HepG2 (cell line): ENCODE measurements around the gene DPM1. TPM values are rescaled to one million over a fixed set of nuclear protein-coding genes. Genes with fewer than 3 reads are reported as not detected.

Source experiments
- ATAC-seq: fragments of 200-7000 bp; cut with Tn5 transposase; 3 replicates; pipeline ENCODE4 v1.9.1; 2020; ENCODE audit warnings: mild to moderate bottlenecking, moderate library complexity
- BruUV-seq: library from RNA; stranded (reverse); fragments of 400-500 nt; replicated peaks from 2 replicates; lab custom pipeline; 2021; lab: Mats Ljungman, UMichigan
- CTCF ChIA-PET: fragments of 300-600 bp; formaldehyde crosslinking; extraction: SDS; loops from one replicate; lab custom pipeline; 2021; ENCODE audit warnings: low total read pairs, inconsistent platforms, low intra/inter-chr PET ratio; lab: Yijun Ruan, JAX
- POLR2A ChIA-PET: fragments of 350-600 bp; sonication (Branson Sonifier 250); formaldehyde crosslinking; loops from one replicate; lab custom pipeline; 2020; ENCODE audit warnings: antibody characterized with exemption, inconsistent platforms; lab: Yijun Ruan, JAX
- DNase-seq: peaks from one replicate; pipeline ENCODE4 v3.0.0-alpha.2; 2015; ENCODE audit warnings: low spot score
- FAIRE-seq: peaks from 3 replicates; lab custom pipeline; 2011; peaks lifted over from hg19 to GRCh38; lab: Jason Lieb, UNC
- H2AFZ ChIP-seq: one replicate; pipeline ENCODE4 v1.6.1; 2011; ENCODE audit warnings: low read length, inconsistent platforms
- H3K27ac ChIP-seq: fragments of 300-600 bp; 3 replicates; pipeline ENCODE4 v1.8.0; 2011; ENCODE audit warnings: mixed run types, mild to moderate bottlenecking, mixed read lengths, low read length, inconsistent platforms; ENCODE audit not compliant: insufficient read depth; ENCODE audit errors: extremely low read length
- H3K27me3 ChIP-seq, 2 experiments: fragments of 200-600 bp in 1 of 2; 2 replicates in 1 of 2; 3 replicates in 1 of 2; pipeline versions ENCODE4 v1.6.0 to v1.8.0; 2011; ENCODE audit warnings: low read length in 2 of 2, mild to moderate bottlenecking in 2 of 2, moderate library complexity in 2 of 2, inconsistent platforms in 1 of 2; ENCODE audit not compliant: insufficient read depth in 2 of 2, control insufficient read depth in 1 of 2
- H3K36me3 ChIP-seq, 2 experiments: fragments of 200-600 bp in 1 of 2; replicated peaks in 1 of 2; 2 replicates in 1 of 2; 3 replicates in 1 of 2; pipeline versions ENCODE4 v1.5.1 to v1.8.0; 2011; ENCODE audit warnings: low read length in 2 of 2, inconsistent platforms in 1 of 2; ENCODE audit not compliant: insufficient read depth in 2 of 2, control insufficient read depth in 1 of 2
- H3K4me1 ChIP-seq: 2 replicates; pipeline ENCODE4 v1.5.1; 2012; ENCODE audit warnings: low read length, inconsistent platforms; ENCODE audit not compliant: insufficient read depth
- H3K4me2 ChIP-seq: 2 replicates; pipeline ENCODE4 v1.6.0; 2011; ENCODE audit warnings: low read depth, low read length, inconsistent platforms
- H3K4me3 ChIP-seq, 3 experiments: fragments of 200-600 bp in 1 of 3; sonication (generic), shearing (Covaris generic) in 1 of 3; replicated peaks in 1 of 3; 2 replicates each; pipeline ENCODE4 v1.5.1; 2011 to 2016; ENCODE audit warnings: low read length in 3 of 3, inconsistent platforms in 2 of 3, low read depth in 2 of 3, mild to moderate bottlenecking in 2 of 3, control low read depth in 1 of 3, mixed read lengths in 1 of 3; ENCODE audit not compliant: insufficient read depth in 1 of 3
- H3K79me2 ChIP-seq: one replicate; pipeline ENCODE4 v1.6.1; 2011; ENCODE audit warnings: low read length, inconsistent platforms; ENCODE audit not compliant: insufficient read depth
- H3K9ac ChIP-seq: 2 replicates; pipeline ENCODE4 v1.6.0; 2011; ENCODE audit warnings: mild to moderate bottlenecking, low read depth, low read length, inconsistent platforms; ENCODE audit not compliant: insufficient read depth
- H3K9me3 ChIP-seq: 2 replicates; pipeline ENCODE4 v1.5.1; 2012; ENCODE audit warnings: mild to moderate bottlenecking, low read length
- H4K20me1 ChIP-seq: 2 replicates; pipeline ENCODE4 v1.6.0; 2011; ENCODE audit warnings: inconsistent platforms, mild to moderate bottlenecking, low read length, moderate library complexity; ENCODE audit not compliant: insufficient read depth
- BCLAF1 ChIP-seq: fragments of 450-650 bp; IDR thresholded peaks from 2 replicates; pipeline ENCODE4 v1.6.1; 2017; ENCODE audit warnings: mild to moderate bottlenecking
- CEBPB ChIP-seq: IDR thresholded peaks from 2 replicates; pipeline ENCODE4 v1.6.1; 2011; ENCODE audit warnings: low read depth, low read length, improper control_type of control experiment, borderline replicate concordance
- CEBPG ChIP-seq: IDR thresholded peaks from 2 replicates; pipeline ENCODE4 v1.6.1; 2016
- DNMT3B ChIP-seq: conservative IDR thresholded peaks from 2 replicates; pipeline ENCODE4 v1.6.1; 2016; ENCODE audit warnings: missing biosample characterization, control low read depth
- HOXD1 ChIP-seq: sonication (generic); formaldehyde crosslinking; IDR thresholded peaks from 2 replicates; pipeline ENCODE4 v1.5.0; 2020; ENCODE audit warnings: missing genetic modification reagents
- MAFK ChIP-seq, 2 experiments: IDR thresholded peaks in 1 of 2; conservative IDR thresholded peaks in 1 of 2; 2 replicates each; pipeline ENCODE4 v1.6.1; 2011; ENCODE audit warnings: improper control_type of control experiment in 2 of 2, low read length in 2 of 2
- NCOR1 ChIP-seq: fragments of 200-600 bp; sonication (generic); IDR thresholded peaks from 2 replicates; pipeline ENCODE4 v1.7.0; 2017; ENCODE audit warnings: antibody characterized with exemption, low read length, borderline replicate concordance
- NFIC ChIP-seq: IDR thresholded peaks from 2 replicates; pipeline ENCODE4 v1.6.1; 2012; ENCODE audit warnings: mild to moderate bottlenecking, low read length, inconsistent platforms
- SMARCC2 ChIP-seq: fragments of 450-650 bp; IDR thresholded peaks from 2 replicates; pipeline ENCODE4 v1.6.1; 2017; ENCODE audit warnings: antibody characterized with exemption, mild to moderate bottlenecking
- TEAD3 ChIP-seq: optimal IDR thresholded peaks from 2 replicates; pipeline ENCODE3; 2016; ENCODE audit warnings: borderline replicate concordance
- ZNF264 ChIP-seq: sonication (generic); formaldehyde crosslinking; IDR thresholded peaks from 2 replicates; pipeline ENCODE4 v1.4.0; 2020; ENCODE audit warnings: missing genetic modification reagents
- ZNF7 ChIP-seq: IDR thresholded peaks from 2 replicates; pipeline ENCODE4 v1.6.1; 2016; ENCODE audit warnings: missing biosample characterization, missing genetic modification reagents
- WGBS: methylation state at CpG from one replicate; pipeline ENCODE4 v1.1.6; 2017; ENCODE audit warnings: low lambda C conversion rate; 5-methylcytosine and 5-hydroxymethylcytosine counted together
- in situ Hi-C: cut with HindIII; loops from 2 replicates; pipeline ENCODE4 v1.10.0; 2017; ENCODE audit warnings: low pct_unique_long_range_greater_than_20kb; ENCODE audit not compliant: extremely low pct_ligation_motif_present
- intact Hi-C: fragments of 100-400 bp; cut with micrococcal nuclease; formaldehyde crosslinking; loops from one replicate; pipeline ENCODE4 v1.10.0; 2022; ENCODE audit not compliant: unreplicated experiment
- polyA plus RNA-seq, 8 experiments: library from polyadenylated mRNA; depleted of rRNA in 3 of 8; stranded (reverse) in 7 of 8; unstranded in 1 of 8; fragments of >200 nt; fragmentation: Illumina TruSeq in 4 of 8; extraction: Trizol in 4 of 8; gene quantifications; 2 replicates each; pipeline versions ENCODE4 v1.2.1 to v1.2.3, GENCODE V29; 2011 to 2016; ENCODE audit warnings: low read depth in 4 of 8, missing spikeins in 1 of 8, mixed read lengths in 1 of 8; ENCODE audit not compliant: insufficient read depth in 1 of 8
- total RNA-seq, 5 experiments: library from RNA; depleted of rRNA; stranded (reverse); fragments of >200 nt; fragmentation: Illumina TruSeq; extraction: Trizol; gene quantifications; 2 replicates each; pipeline ENCODE4 v1.2.3, GENCODE V29; 2016; ENCODE audit warnings: low read depth in 1 of 5
- TF ChIP-seq, protein P1 (sequence below): sonication (generic); formaldehyde crosslinking; conservative IDR thresholded peaks from 2 replicates; pipeline ENCODE4 v1.5.0; 2020; ENCODE audit warnings: missing genetic modification reagents

Gene DPM1
- total and polyA plus RNA-seq, 2 of the 13 experiments (the other 11 are each of a cell fraction or from before 2014, with no cell fraction given) = 83.2 to 161 TPM

DNA sequence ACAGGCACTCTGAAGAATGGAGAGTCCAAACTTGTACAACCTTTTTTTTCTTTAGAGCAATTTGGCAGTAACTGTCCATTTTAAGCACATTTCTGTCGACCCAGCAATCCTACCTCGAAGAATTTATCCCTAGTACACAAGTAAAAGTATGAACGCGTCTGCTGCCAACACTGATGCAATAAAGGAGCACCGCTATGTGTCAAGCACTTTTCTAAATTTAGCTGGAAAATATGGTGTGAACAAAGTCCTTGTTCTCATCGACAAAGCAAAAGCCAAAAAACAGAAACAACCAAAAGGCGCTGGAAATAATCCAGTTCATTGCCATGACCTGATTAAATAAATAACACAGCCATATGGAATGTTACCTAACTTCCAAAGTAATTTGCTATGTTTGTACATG is 1.1 kb downstream of the DPM1 start:
- ATAC-seq (no peak), FAIRE-seq (no peak), DNase-seq (no peak)
- Histone ChIP-seq H3K36me3 (peaks cover 2 to 27% of the 10 kb centered on the region in 2 experiments), H4K20me1 (peaks cover 51% of the 10 kb centered on the region), H3K9ac (peak overlapping the region; percentile 94), H3K27ac (peak overlapping the region; percentile 86), H2AFZ (no peak overlapping the region), H3K79me2 (peaks cover 84% of the 10 kb centered on the region)
- in situ Hi-C loops = no loop called here
- CTCF ChIA-PET = interaction anchor here (1.9 to 2.3 kb wide), 2 partner anchors 28 to 139 kb away, joined by 7 to 9 read pairs; no protein-coding TSS in a partner anchor
- POLR2A ChIA-PET = interaction anchor here (1.0 to 3.8 kb wide), 13 partner anchors 11 to 207 kb away, joined by 3 to 87 read pairs (median 9); partner anchors contain the start of genes ADNP and BCAS4
- 0 out of 2 replicates have a peak, but pooled peaks have one; percentile 29 for TF ChIP-seq HOXD1 (CRISPR knock-in tag)
- TF ChIP-seq ZNF7 (CRISPR knock-in tag) = 0 out of 2 replicates have a peak, but pooled peaks have one; percentile 4
- TF ChIP-seq MAFK (conservative IDR thresholded peaks at IDR 0.05 in 1 of 2, IDR thresholded peaks at IDR 0.05 in 1 of 2; ENCODE audit: low read length in 2 of 2) = peak in 1 of 2 experiments; percentile 25; a peak in 2 of 4 replicates
- TF ChIP-seq DNMT3B (CRISPR knock-in tag) = 0 out of 2 replicates have a peak, but pooled peaks have one; percentile 9
- TF ChIP-seq CEBPB = peak; percentile 29; the same call in 1 of the 2 replicates
- no peak for TF ChIP-seq BCLAF1
- peak; percentile 9 for TF ChIP-seq TEAD3
- TF ChIP-seq SMARCC2 = no peak
- 0 out of 2 replicates have a peak, but pooled peaks have one; percentile 15 for TF ChIP-seq ZNF264 (CRISPR knock-in tag)
- 0 out of 2 replicates have a peak, but pooled peaks have one; percentile 6 for TF ChIP-seq NFIC
- peak; percentile 31; the same call in 1 of the 2 replicates for TF ChIP-seq NCOR1
- TF ChIP-seq, protein P1, sequence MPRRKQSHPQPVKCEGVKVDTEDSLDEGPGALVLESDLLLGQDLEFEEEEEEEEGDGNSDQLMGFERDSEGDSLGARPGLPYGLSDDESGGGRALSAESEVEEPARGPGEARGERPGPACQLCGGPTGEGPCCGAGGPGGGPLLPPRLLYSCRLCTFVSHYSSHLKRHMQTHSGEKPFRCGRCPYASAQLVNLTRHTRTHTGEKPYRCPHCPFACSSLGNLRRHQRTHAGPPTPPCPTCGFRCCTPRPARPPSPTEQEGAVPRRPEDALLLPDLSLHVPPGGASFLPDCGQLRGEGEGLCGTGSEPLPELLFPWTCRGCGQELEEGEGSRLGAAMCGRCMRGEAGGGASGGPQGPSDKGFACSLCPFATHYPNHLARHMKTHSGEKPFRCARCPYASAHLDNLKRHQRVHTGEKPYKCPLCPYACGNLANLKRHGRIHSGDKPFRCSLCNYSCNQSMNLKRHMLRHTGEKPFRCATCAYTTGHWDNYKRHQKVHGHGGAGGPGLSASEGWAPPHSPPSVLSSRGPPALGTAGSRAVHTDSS = no peak
- TF ChIP-seq CEBPG (CRISPR knock-in tag) = peak; percentile 45
- TF ChIP-seq, all 625 proteins: peak for 10
- no TSS peak for BruUV-seq
- 0% methylated on average over 7 of the region's 7 CpGs for WGBS
- intact Hi-C loops = loop anchor here (2.0 kb wide), 1 partner anchor 28 kb away; no protein-coding TSS in a partner anchor
- no peaks in the 10 kb centered on the region; a peak in 1 of 5 replicates for H3K27me3 ChIP-seq
- H3K4me3 ChIP-seq = peak overlapping the region; percentile 85 to 97 (median 97)
- peak overlapping the region; percentile 94 for H3K4me2 ChIP-seq
- H3K9me3 ChIP-seq = no peaks in the 10 kb centered on the region
- peaks cover 44% of the 10 kb centered on the region for H3K4me1 ChIP-seq
